ENCODE measurements around the gene LCTL. TPM values are rescaled to one million over a fixed set of nuclear protein-coding genes. Genes with fewer than 3 reads are reported as not detected.
"Not testable (repeated sequence)": the region's sequence is repeated elsewhere in the genome, so short reads cannot be mapped to it uniquely, and the experiment has no call there.

LCTL gene
- total RNA-seq, 1 donor from 2014 or later, result 0.50 TPM

- DNase-seq (ENCODE audit: low read depth), result no peak
Measured at GRCh38 chr15:66592505-66593218, 26.9 kb upstream of the LCTL start.

- DNase-seq (ENCODE audit: low read depth), result no peak
Measured at GRCh38 chr15:66591322-66591862, 25.6 kb upstream of the LCTL start.

GRCh38 chr15:66590435-66590834 lies 24.6 kb upstream of the LCTL start:
- DNase-seq (ENCODE audit: low read depth), result no peak

- DNase-seq (ENCODE audit: low read depth), result not testable (repeated sequence)
Measured at GRCh38 chr15:66589429-66589828, 23.6 kb upstream of the LCTL start.

GRCh38 chr15:66588971-66589370 lies 23.2 kb upstream of the LCTL start:
- DNase-seq (ENCODE audit: low read depth), result no peak

GRCh38 chr15:66588537-66588936 lies 22.7 kb upstream of the LCTL start:
- DNase-seq (ENCODE audit: low read depth), result no peak

- no peak for DNase-seq (ENCODE audit: low read depth)
Measured at GRCh38 chr15:66587749-66588148, 22.0 kb upstream of the LCTL start.

GRCh38 chr15:66587020-66587419 lies 21.2 kb upstream of the LCTL start:
- no peak for DNase-seq (ENCODE audit: low read depth)

GRCh38 chr15:66586155-66586976 lies 20.6 kb upstream of the LCTL start:
- no peak for DNase-seq (ENCODE audit: low read depth)

- no peak for DNase-seq (ENCODE audit: low read depth)
Measured at GRCh38 chr15:66581972-66582537, 16.3 kb upstream of the LCTL start.

GRCh38 chr15:66580643-66581042 lies 14.8 kb upstream of the LCTL start:
- DNase-seq (ENCODE audit: low read depth), result peak; percentile 6

GRCh38 chr15:66578286-66578875 lies 12.6 kb upstream of the LCTL start:
- peak; percentile 55 for DNase-seq (ENCODE audit: low read depth)

GRCh38 chr15:66574596-66574950 lies 8.8 kb upstream of the LCTL start:
- no peak for DNase-seq (ENCODE audit: low read depth)

GRCh38 chr15:66573719-66574595 lies 8.2 kb upstream of the LCTL start:
- DNase-seq (ENCODE audit: low read depth), result no peak

- DNase-seq (ENCODE audit: low read depth), result no peak
Measured at GRCh38 chr15:66573348-66573718, 7.5 kb upstream of the LCTL start.

GRCh38 chr15:66572146-66572545 lies 6.3 kb upstream of the LCTL start:
- no peak for DNase-seq (ENCODE audit: low read depth)

GRCh38 chr15:66570842-66571478 lies 5.2 kb upstream of the LCTL start:
- no peak for DNase-seq (ENCODE audit: low read depth)

GRCh38 chr15:66570327-66570726 lies 4.5 kb upstream of the LCTL start:
- no peak for DNase-seq (ENCODE audit: low read depth)

- DNase-seq (ENCODE audit: low read depth), result no peak
Measured at GRCh38 chr15:66569461-66570137, 3.8 kb upstream of the LCTL start.

- DNase-seq (ENCODE audit: low read depth), result no peak
Measured at GRCh38 chr15:66567897-66568296, 2.1 kb upstream of the LCTL start.

Measured in renal cortical epithelial cell (primary cell).